HepG2 (cell line): Measurements from ENCODE around the gene GDPD4. TPM values are rescaled to one million over a fixed set of nuclear protein-coding genes. Genes with fewer than 3 reads are reported as not detected.
A peak's percentile ranks its signal among the peaks of the same experiment; 100 is the strongest.

Experiments used
- ATAD3A ChIP-seq: sonication (generic); formaldehyde crosslinking; IDR thresholded peaks from 2 replicates; pipeline ENCODE4 v1.4.0; 2020; ENCODE audit warnings: missing genetic modification reagents
- BCL6 ChIP-seq: IDR thresholded peaks from 2 replicates; pipeline ENCODE4 v1.6.1; 2016; ENCODE audit warnings: missing genetic modification reagents, missing compliant biosample characterization
- CEBPB ChIP-seq: IDR thresholded peaks from 2 replicates; pipeline ENCODE4 v1.6.1; 2011; ENCODE audit warnings: low read depth, low read length, improper control_type of control experiment, borderline replicate concordance
- CEBPG ChIP-seq: IDR thresholded peaks from 2 replicates; pipeline ENCODE4 v1.6.1; 2016
- HCFC1 ChIP-seq: fragments of 150-350 bp; IDR thresholded peaks from 2 replicates; pipeline ENCODE4 v1.6.1; 2014; ENCODE audit warnings: low read depth, low read length
- MLLT10 ChIP-seq: sonication (generic); formaldehyde crosslinking; IDR thresholded peaks from 2 replicates; pipeline ENCODE4 v1.4.0; 2020; ENCODE audit warnings: missing genetic modification reagents
- MTF1 ChIP-seq: sonication (generic); formaldehyde crosslinking; IDR thresholded peaks from 2 replicates; pipeline ENCODE4 v1.5.0; 2020; ENCODE audit warnings: missing genetic modification reagents
- PAXIP1 ChIP-seq: sonication (generic); formaldehyde crosslinking; conservative IDR thresholded peaks from 2 replicates; pipeline ENCODE4 v1.4.0; 2020; ENCODE audit warnings: mild to moderate bottlenecking, missing genetic modification reagents, moderate library complexity
- SMARCC2 ChIP-seq: fragments of 450-650 bp; IDR thresholded peaks from 2 replicates; pipeline ENCODE4 v1.6.1; 2017; ENCODE audit warnings: antibody characterized with exemption, mild to moderate bottlenecking
- SPEN ChIP-seq: sonication (generic); formaldehyde crosslinking; IDR thresholded peaks from 2 replicates; pipeline ENCODE4 v1.5.1; 2020; ENCODE audit warnings: low read depth, mild to moderate bottlenecking, missing genetic modification reagents
- TSC22D2 ChIP-seq: sonication (generic); formaldehyde crosslinking; IDR thresholded peaks from 2 replicates; pipeline ENCODE4 v1.5.1; 2020; ENCODE audit warnings: missing genetic modification reagents, mild to moderate bottlenecking, borderline replicate concordance
- ZBTB10 ChIP-seq: sonication (generic); formaldehyde crosslinking; IDR thresholded peaks from 2 replicates; pipeline ENCODE4 v1.4.0; 2020; ENCODE audit warnings: missing genetic modification reagents, borderline replicate concordance
- ZNF44 ChIP-seq: sonication (generic); formaldehyde crosslinking; IDR thresholded peaks from 2 replicates; pipeline ENCODE4 v1.5.1; 2020; ENCODE audit warnings: mild to moderate bottlenecking, missing genetic modification reagents
- ZNF816 ChIP-seq: sonication (generic); formaldehyde crosslinking; IDR thresholded peaks from 2 replicates; pipeline ENCODE4 v1.8.0; 2022; ENCODE audit warnings: missing genetic modification reagents, mild to moderate bottlenecking, borderline replicate concordance
- polyA plus RNA-seq, 8 experiments: library from polyadenylated mRNA; depleted of rRNA in 3 of 8; stranded (reverse) in 7 of 8; unstranded in 1 of 8; fragments of >200 nt; fragmentation: Illumina TruSeq in 4 of 8; extraction: Trizol in 4 of 8; gene quantifications; 2 replicates each; pipeline versions ENCODE4 v1.2.1 to v1.2.3, GENCODE V29; 2011 to 2016; ENCODE audit warnings: low read depth in 4 of 8, missing spikeins in 1 of 8, mixed read lengths in 1 of 8; ENCODE audit not compliant: insufficient read depth in 1 of 8
- total RNA-seq, 5 experiments: library from RNA; depleted of rRNA; stranded (reverse); fragments of >200 nt; fragmentation: Illumina TruSeq; extraction: Trizol; gene quantifications; 2 replicates each; pipeline ENCODE4 v1.2.3, GENCODE V29; 2016; ENCODE audit warnings: low read depth in 1 of 5
- TF ChIP-seq, protein P1 (sequence below): sonication (generic); formaldehyde crosslinking; IDR thresholded peaks from 2 replicates; pipeline ENCODE4 v1.4.0; 2020; ENCODE audit warnings: mild to moderate bottlenecking, missing genetic modification reagents
- TF ChIP-seq, protein P2 (sequence below): sonication (generic); formaldehyde crosslinking; IDR thresholded peaks from 2 replicates; pipeline ENCODE4 v1.8.1; 2023; ENCODE audit warnings: mild to moderate bottlenecking, missing genetic modification reagents
- TF ChIP-seq, protein P3 (sequence below): sonication (generic); formaldehyde crosslinking; IDR thresholded peaks from 2 replicates; pipeline ENCODE4 v1.8.0; 2022; ENCODE audit warnings: missing genetic modification reagents, mild to moderate bottlenecking, inconsistent platforms, borderline replicate concordance
- TF ChIP-seq, protein P4 (sequence below): IDR thresholded peaks from 2 replicates; pipeline ENCODE4 v1.6.1; 2012; ENCODE audit warnings: inconsistent platforms
- TF ChIP-seq, protein P5 (sequence below): sonication (generic); formaldehyde crosslinking; IDR thresholded peaks from 2 replicates; pipeline ENCODE4 v1.4.0; 2020; ENCODE audit warnings: missing genetic modification reagents

The GDPD4 gene
- total and polyA plus RNA-seq, 2 of the 13 experiments (the other 11 are each of a cell fraction or from before 2014, with no cell fraction given) = not detected

- no peak for TF ChIP-seq ZNF816 (CRISPR knock-in tag)
- TF ChIP-seq BCL6 (CRISPR knock-in tag) = peak; percentile 44
- no peak for TF ChIP-seq ZNF44
- TF ChIP-seq HCFC1 = no peak
- TF ChIP-seq PAXIP1 (CRISPR knock-in tag) = peak; percentile 81
- TF ChIP-seq TSC22D2 (CRISPR knock-in tag) = no peak
- TF ChIP-seq, protein P1, sequence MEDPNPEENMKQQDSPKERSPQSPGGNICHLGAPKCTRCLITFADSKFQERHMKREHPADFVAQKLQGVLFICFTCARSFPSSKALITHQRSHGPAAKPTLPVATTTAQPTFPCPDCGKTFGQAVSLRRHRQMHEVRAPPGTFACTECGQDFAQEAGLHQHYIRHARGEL (CRISPR knock-in tag) = no peak
- TF ChIP-seq, protein P2, sequence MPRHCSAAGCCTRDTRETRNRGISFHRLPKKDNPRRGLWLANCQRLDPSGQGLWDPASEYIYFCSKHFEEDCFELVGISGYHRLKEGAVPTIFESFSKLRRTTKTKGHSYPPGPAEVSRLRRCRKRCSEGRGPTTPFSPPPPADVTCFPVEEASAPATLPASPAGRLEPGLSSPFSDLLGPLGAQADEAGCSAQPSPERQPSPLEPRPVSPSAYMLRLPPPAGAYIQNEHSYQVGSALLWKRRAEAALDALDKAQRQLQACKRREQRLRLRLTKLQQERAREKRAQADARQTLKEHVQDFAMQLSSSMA (CRISPR knock-in tag) = no peak
- no peak for TF ChIP-seq CEBPG
- TF ChIP-seq CEBPB = no peak
- TF ChIP-seq SMARCC2 = no peak
- TF ChIP-seq, protein P3, sequence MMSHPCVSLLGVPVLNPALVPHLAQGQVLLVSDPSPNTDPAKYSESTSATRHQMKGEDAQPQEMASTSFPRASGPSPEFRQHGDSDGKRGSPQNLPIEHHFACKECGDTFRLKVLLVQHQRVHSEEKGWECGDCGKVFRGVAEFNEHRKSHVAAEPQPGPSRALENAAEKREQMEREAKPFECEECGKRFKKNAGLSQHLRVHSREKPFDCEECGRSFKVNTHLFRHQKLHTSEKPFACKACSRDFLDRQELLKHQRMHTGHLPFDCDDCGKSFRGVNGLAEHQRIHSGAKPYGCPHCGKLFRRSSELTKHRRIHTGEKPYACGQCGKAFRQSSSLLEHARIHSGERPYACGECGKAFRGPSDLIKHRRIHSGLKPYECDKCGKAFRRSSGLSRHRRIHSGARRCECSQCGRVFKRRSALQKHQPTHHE (CRISPR knock-in tag) = no peak
- no peak for TF ChIP-seq ZBTB10
- TF ChIP-seq MLLT10 = no peak
- TF ChIP-seq MTF1 (CRISPR knock-in tag) = no peak
- TF ChIP-seq SPEN = 0 out of 2 replicates have a peak, but pooled peaks have one; percentile 42
- no peak for TF ChIP-seq ATAD3A (CRISPR knock-in tag)
- TF ChIP-seq, protein P4, sequence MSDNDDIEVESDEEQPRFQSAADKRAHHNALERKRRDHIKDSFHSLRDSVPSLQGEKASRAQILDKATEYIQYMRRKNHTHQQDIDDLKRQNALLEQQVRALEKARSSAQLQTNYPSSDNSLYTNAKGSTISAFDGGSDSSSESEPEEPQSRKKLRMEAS = 0 out of 2 replicates have a peak, but pooled peaks have one; percentile 12
- TF ChIP-seq, protein P5, sequence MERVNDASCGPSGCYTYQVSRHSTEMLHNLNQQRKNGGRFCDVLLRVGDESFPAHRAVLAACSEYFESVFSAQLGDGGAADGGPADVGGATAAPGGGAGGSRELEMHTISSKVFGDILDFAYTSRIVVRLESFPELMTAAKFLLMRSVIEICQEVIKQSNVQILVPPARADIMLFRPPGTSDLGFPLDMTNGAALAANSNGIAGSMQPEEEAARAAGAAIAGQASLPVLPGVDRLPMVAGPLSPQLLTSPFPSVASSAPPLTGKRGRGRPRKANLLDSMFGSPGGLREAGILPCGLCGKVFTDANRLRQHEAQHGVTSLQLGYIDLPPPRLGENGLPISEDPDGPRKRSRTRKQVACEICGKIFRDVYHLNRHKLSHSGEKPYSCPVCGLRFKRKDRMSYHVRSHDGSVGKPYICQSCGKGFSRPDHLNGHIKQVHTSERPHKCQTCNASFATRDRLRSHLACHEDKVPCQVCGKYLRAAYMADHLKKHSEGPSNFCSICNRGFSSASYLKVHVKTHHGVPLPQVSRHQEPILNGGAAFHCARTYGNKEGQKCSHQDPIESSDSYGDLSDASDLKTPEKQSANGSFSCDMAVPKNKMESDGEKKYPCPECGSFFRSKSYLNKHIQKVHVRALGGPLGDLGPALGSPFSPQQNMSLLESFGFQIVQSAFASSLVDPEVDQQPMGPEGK (CRISPR knock-in tag) = no peak
Observed at GRCh38 chr11:77252555-77253270, 48.8 kb downstream of the GDPD4 start (continued).
